Gastroesophageal sphincter (tissue), 4 donors: ENCODE results near the gene LHFPL2. TPM values are rescaled to one million over a fixed set of nuclear protein-coding genes. Genes with fewer than 3 reads are reported as not detected.
"Not testable (repeated sequence)": the region's sequence is repeated elsewhere in the genome, so short reads cannot be mapped to it uniquely, and the experiment has no call there.

ENCODE experiments used
- ATAC-seq: fragments of 150-250 bp; one replicate; pipeline ENCODE4 v1.9.1; 2016; ENCODE audit warnings: mild to moderate bottlenecking, moderate library complexity
- H3K27ac ChIP-seq, 4 donors: fragments of 200-600 bp; sonication (generic) in 3 of 4; 1 replicate in 3 of 4; 2 replicates in 1 of 4; pipeline ENCODE4 v1.5.1; 2016 to 2019
- H3K27me3 ChIP-seq: fragments of 200-600 bp; sonication (generic); one replicate; pipeline ENCODE4 v1.5.1; 2019
- H3K36me3 ChIP-seq, 2 donors: fragments of 200-600 bp; sonication (generic); one replicate each; pipeline ENCODE4 v1.5.1; 2019; ENCODE audit warnings: control low read depth in 1 of 2
- H3K4me1 ChIP-seq, 3 donors: fragments of 200-600 bp; sonication (generic); 1 replicate in 2 of 3; 2 replicates in 1 of 3; pipeline ENCODE4 v1.5.1; 2016 to 2019; ENCODE audit warnings: control low read depth in 2 of 3
- H3K4me3 ChIP-seq, 2 donors: fragments of 200-600 bp; sonication (generic); one replicate each; pipeline ENCODE4 v1.5.1; 2019; ENCODE audit warnings: mild to moderate bottlenecking in 1 of 2, moderate library complexity in 1 of 2
- H3K9me3 ChIP-seq, 3 donors: fragments of 200-600 bp; sonication (generic); one replicate each; pipeline ENCODE4 v1.5.1; 2017 to 2019; ENCODE audit warnings: control low read depth in 2 of 3
- CTCF ChIP-seq, 4 experiments: fragments of 200-600 bp in 2 of 4; fragments of 450-650 bp in 2 of 4; sonication (generic) in 1 of 4; IDR thresholded peaks; one replicate each; pipeline ENCODE4 v1.5.1; 2017 to 2019; ENCODE audit warnings: antibody characterized with exemption in 4 of 4, mild to moderate bottlenecking in 2 of 4, moderate library complexity in 2 of 4
- EP300 ChIP-seq: sonication (generic); formaldehyde crosslinking; IDR thresholded peaks from one replicate; pipeline ENCODE4 v1.6.1; 2017; ENCODE audit warnings: antibody characterized with exemption, mild to moderate bottlenecking
- POLR2A ChIP-seq, 2 donors: fragments of 450-650 bp; IDR thresholded peaks; one replicate each; pipeline ENCODE4 v1.6.1; 2017; ENCODE audit warnings: antibody characterized with exemption in 2 of 2, mild to moderate bottlenecking in 2 of 2, moderate library complexity in 1 of 2
- POLR2AphosphoS5 ChIP-seq: sonication (generic); formaldehyde crosslinking; IDR thresholded peaks from one replicate; pipeline ENCODE4 v1.6.1; 2017; ENCODE audit warnings: antibody characterized with exemption
- WGBS, 2 donors: methylation state at CpG; one replicate each; pipeline ENCODE4 v1.1.5; 2018; ENCODE audit warnings: low coverage in 1 of 2; 5-methylcytosine and 5-hydroxymethylcytosine counted together
- total RNA-seq, 4 donors: library from RNA; depleted of rRNA; stranded (reverse); fragments of >200 nt; gene quantifications; one replicate each; pipeline ENCODE4 v1.1.0, GENCODE V29; 2016

LHFPL2 gene
- total RNA-seq, 4 donors from 2014 or later: 14.9 to 44.2 (median 39.3) TPM

- H3K27ac ChIP-seq: no peak overlapping the region
- no peak overlapping the region for H3K4me3 ChIP-seq
- no peaks in the 10 kb centered on the region for H3K9me3 ChIP-seq
- no peaks in the 10 kb centered on the region for H3K4me1 ChIP-seq
- TF ChIP-seq EP300: no peak
- H3K36me3 ChIP-seq: no peaks in the 10 kb centered on the region
- H3K27me3 ChIP-seq: no peaks in the 10 kb centered on the region
- no peak for ATAC-seq
- WGBS, 2 donors: 82 to 100% methylated on average over 1 to 4 of the region's 4 CpGs
These were observed 20.8 kb upstream of the LHFPL2 start for GRCh38 chr5:78669331-78669730.

- Histone ChIP-seq H3K9me3 (no peaks in the 10 kb centered on the region), H3K27me3 (no peaks in the 10 kb centered on the region), H3K36me3 (no peaks in the 10 kb centered on the region), H3K4me3 (no peak overlapping the region), H3K27ac (no peak overlapping the region), H3K4me1 (no peaks in the 10 kb centered on the region)
- 88 to 92% methylated on average over 4 to 5 of the region's 5 CpGs for WGBS, 2 donors
- no peak for TF ChIP-seq POLR2A (IDR thresholded peaks at IDR 0.05)
- TF ChIP-seq CTCF (IDR thresholded peaks at IDR 0.05): no peak
- TF ChIP-seq POLR2AphosphoS5: no peak
- no peak for TF ChIP-seq EP300
- no peak for ATAC-seq
These were observed 19.0 kb upstream of the LHFPL2 start for GRCh38 chr5:78667461-78668103.

GRCh38 chr5:78666975-78667374 is 18.4 kb upstream of the LHFPL2 start:
- not testable (repeated sequence) for H3K4me3 ChIP-seq, H3K4me1 ChIP-seq, H3K27ac ChIP-seq, ATAC-seq, H3K27me3 ChIP-seq, H3K9me3 ChIP-seq, H3K36me3 ChIP-seq
- WGBS, 2 donors: 100% methylated on average over 1 of the region's 1 CpG; no CpG with 5 or more reads in 1 of the 2 donors

- no peak for TF ChIP-seq POLR2AphosphoS5
- H3K27ac ChIP-seq: no peak overlapping the region
These were observed 17.5 kb upstream of the LHFPL2 start for GRCh38 chr5:78666041-78666444.

GRCh38 chr5:78665534-78665933 is 17.0 kb upstream of the LHFPL2 start:
- no peak overlapping the region for H3K27ac ChIP-seq
- WGBS, 2 donors: 75 to 85% methylated on average over 1 to 3 of the region's 3 CpGs
- H3K4me1 ChIP-seq: no peaks in the 10 kb centered on the region
- no peak overlapping the region for H3K4me3 ChIP-seq
- ATAC-seq: no peak
- H3K9me3 ChIP-seq: no peaks in the 10 kb centered on the region
- no peaks in the 10 kb centered on the region for H3K27me3 ChIP-seq
- TF ChIP-seq EP300 (no peak), CTCF (IDR thresholded peaks at IDR 0.05) (no peak)
- no peaks in the 10 kb centered on the region for H3K36me3 ChIP-seq

More at GRCh38 chr5:78666041-78666444, 17.5 kb upstream of the LHFPL2 start:
- 48% methylated on average over 2 of the region's 3 CpGs; no CpG with 5 or more reads in 1 of the 2 donors for WGBS, 2 donors
- H3K4me1 ChIP-seq: no peaks in the 10 kb centered on the region
- H3K27me3 ChIP-seq: no peaks in the 10 kb centered on the region
- ATAC-seq: no peak
- H3K4me3 ChIP-seq: no peak overlapping the region
- no peaks in the 10 kb centered on the region for H3K9me3 ChIP-seq
- no peaks in the 10 kb centered on the region for H3K36me3 ChIP-seq

- no peak for TF ChIP-seq POLR2AphosphoS5
- no peak for TF ChIP-seq POLR2A (IDR thresholded peaks at IDR 0.05)
- no peak for TF ChIP-seq EP300
- no peak for ATAC-seq
These were observed 13.8 kb upstream of the LHFPL2 start for GRCh38 chr5:78662323-78662722.

GRCh38 chr5:78661691-78662090 is 13.1 kb upstream of the LHFPL2 start:
- 71 to 80% methylated on average over 1 of the region's 1 CpG for WGBS, 2 donors
- Histone ChIP-seq H3K4me1 (no peaks in the 10 kb centered on the region), H3K27me3 (no peaks in the 10 kb centered on the region), H3K36me3 (no peaks in the 10 kb centered on the region), H3K27ac (no peak overlapping the region), H3K9me3 (no peaks in the 10 kb centered on the region), H3K4me3 (no peak overlapping the region)
- no peak for ATAC-seq
- TF ChIP-seq EP300: no peak
- no peak for TF ChIP-seq POLR2A (IDR thresholded peaks at IDR 0.05)
- no peak for TF ChIP-seq POLR2AphosphoS5
- TF ChIP-seq CTCF (IDR thresholded peaks at IDR 0.05): no peak

More at GRCh38 chr5:78662323-78662722, 13.8 kb upstream of the LHFPL2 start:
- WGBS, 2 donors: 94 to 100% methylated on average over 1 of the region's 1 CpG
- Histone ChIP-seq H3K4me1 (no peaks in the 10 kb centered on the region), H3K4me3 (no peak overlapping the region), H3K27me3 (no peaks in the 10 kb centered on the region), H3K36me3 (no peaks in the 10 kb centered on the region), H3K27ac (no peak overlapping the region), H3K9me3 (no peaks in the 10 kb centered on the region)
